Large intestine (tissue), 3 donors: ENCODE data around the gene USP48. TPM values are rescaled to one million over a fixed set of nuclear protein-coding genes. Genes with fewer than 3 reads are reported as not detected.

ENCODE experiments used
- DNase-seq, 2 donors: peaks; one replicate each; pipeline versions ENCODE4 v3.0.0 to v3.0.0-alpha.2; 2013
- H3K27ac ChIP-seq: one replicate; pipeline ENCODE4 v1.5.1; 2013; ENCODE audit warnings: low read length
- H3K27me3 ChIP-seq: 2 replicates; pipeline ENCODE4 v1.6.1; 2013; ENCODE audit warnings: low read length; ENCODE audit not compliant: control insufficient read depth, insufficient read depth
- H3K36me3 ChIP-seq: 2 replicates; pipeline ENCODE4 v1.6.1; 2013; ENCODE audit warnings: low read length; ENCODE audit not compliant: control insufficient read depth, insufficient read depth
- H3K4me1 ChIP-seq: one replicate; pipeline ENCODE4 v1.6.1; 2013; ENCODE audit warnings: low read length; ENCODE audit not compliant: control insufficient read depth, insufficient read depth
- H3K4me3 ChIP-seq: one replicate; pipeline ENCODE4 v1.5.1; 2013; ENCODE audit warnings: low read length
- H3K9me3 ChIP-seq: one replicate; pipeline ENCODE4 v1.6.1; 2013; ENCODE audit warnings: mild to moderate bottlenecking, low read depth, low read length, moderate library complexity; ENCODE audit not compliant: control insufficient read depth
- WGBS: methylation state at CpG from one replicate; pipeline ENCODE4 v1.1.5; 2013; ENCODE audit warnings: low lambda C conversion rate; ENCODE audit not compliant: insufficient coverage; 5-methylcytosine and 5-hydroxymethylcytosine counted together
- polyA plus RNA-seq: library from polyadenylated mRNA; unstranded; fragments of 120-200 nt; gene quantifications from one replicate; pipeline ENCODE4 v1.2.1, GENCODE V29; 2013

Gene USP48
- polyA plus RNA-seq, 1 donor = 43.3 TPM

- no peaks in the 10 kb centered on the region for H3K9me3 ChIP-seq
- WGBS = 100% methylated on average over 1 of the region's 2 CpGs
- DNase-seq = no peak
- H3K4me1 ChIP-seq = no peaks in the 10 kb centered on the region
- no peak overlapping the region for H3K27ac ChIP-seq
- no peak overlapping the region for H3K4me3 ChIP-seq
- H3K36me3 ChIP-seq = peaks cover 60% of the 10 kb centered on the region
- H3K27me3 ChIP-seq = no peaks in the 10 kb centered on the region
These were observed 32.1 kb downstream of the USP48 start for GRCh38 chr1:21750841-21751240.

GRCh38 chr1:21749859-21750468 lies 33.0 kb downstream of the USP48 start:
- no peak for DNase-seq
- H3K27me3 ChIP-seq = no peaks in the 10 kb centered on the region
- 94% methylated on average over 2 of the region's 9 CpGs for WGBS
- no peak overlapping the region for H3K4me3 ChIP-seq
- H3K9me3 ChIP-seq = no peaks in the 10 kb centered on the region
- H3K4me1 ChIP-seq = no peaks in the 10 kb centered on the region
- H3K27ac ChIP-seq = no peak overlapping the region
- H3K36me3 ChIP-seq = peaks cover 60% of the 10 kb centered on the region

GRCh38 chr1:21749109-21749508 lies 33.8 kb downstream of the USP48 start:
- H3K9me3 ChIP-seq = no peaks in the 10 kb centered on the region
- H3K27ac ChIP-seq = no peak overlapping the region
- no peaks in the 10 kb centered on the region for H3K4me1 ChIP-seq
- peaks cover 52% of the 10 kb centered on the region for H3K36me3 ChIP-seq
- no peak for DNase-seq
- H3K4me3 ChIP-seq = no peak overlapping the region
- H3K27me3 ChIP-seq = no peaks in the 10 kb centered on the region
- WGBS = 89% methylated on average over 3 of the region's 3 CpGs

- no peak for DNase-seq
- H3K4me1 ChIP-seq = no peaks in the 10 kb centered on the region
- peaks cover 34% of the 10 kb centered on the region for H3K36me3 ChIP-seq
- H3K4me3 ChIP-seq = no peak overlapping the region
- H3K27ac ChIP-seq = no peak overlapping the region
- whole genome bisulfite sequencing = no CpG with 5 or more reads among the region's 2 CpGs
- no peaks in the 10 kb centered on the region for H3K9me3 ChIP-seq
- no peaks in the 10 kb centered on the region for H3K27me3 ChIP-seq
These were observed 39.5 kb downstream of the USP48 start for GRCh38 chr1:21743476-21743875.

DNA sequence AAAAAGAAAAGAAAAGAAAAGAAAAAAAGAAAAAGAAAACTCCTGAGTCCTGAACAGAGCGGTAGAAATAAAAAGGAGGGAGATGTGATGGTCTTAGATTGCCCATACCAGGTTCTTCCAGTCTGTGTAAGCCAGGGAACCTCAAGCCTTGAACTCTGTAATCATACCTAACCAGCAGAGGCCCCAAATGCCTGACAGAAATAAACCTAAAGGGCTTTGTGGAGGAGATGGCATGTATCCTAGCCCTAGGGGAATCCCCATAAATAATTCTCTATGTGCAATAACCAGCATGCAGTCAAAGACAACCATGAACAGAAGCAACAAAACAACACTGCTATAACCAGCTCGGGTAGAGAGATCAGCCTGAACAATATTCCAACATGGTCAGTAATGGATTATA lies 40.4 kb downstream of the USP48 start:
- DNase-seq = no peak
- 100% methylated on average over 2 of the region's 2 CpGs for WGBS
- peaks cover 31% of the 10 kb centered on the region for H3K36me3 ChIP-seq

DNA sequence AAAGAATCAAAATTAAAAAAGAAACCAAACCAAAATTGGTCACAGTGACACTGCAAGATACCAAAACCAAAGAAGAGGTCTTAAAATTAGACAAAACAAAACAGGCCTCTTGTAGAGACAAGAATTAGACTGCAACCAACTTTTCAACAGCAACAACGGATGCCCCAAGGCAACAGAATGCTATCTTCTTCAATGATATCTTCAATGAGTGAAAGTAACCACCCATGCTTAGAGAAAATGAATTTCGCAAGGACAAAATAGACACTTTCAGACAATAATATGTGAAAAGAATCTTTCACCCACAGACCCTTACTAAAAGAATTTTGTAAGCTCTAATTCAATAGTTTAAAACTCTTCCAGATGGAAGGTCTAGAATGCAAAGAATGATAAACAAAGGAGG lies 41.7 kb downstream of the USP48 start:
- Histone ChIP-seq H3K9me3 (no peaks in the 10 kb centered on the region), H3K4me3 (no peak overlapping the region), H3K36me3 (peaks cover 31% of the 10 kb centered on the region), H3K27me3 (no peaks in the 10 kb centered on the region), H3K4me1 (no peaks in the 10 kb centered on the region), H3K27ac (no peak overlapping the region)
- no peak for DNase-seq
- WGBS = no CpG with 5 or more reads among the region's 2 CpGs

More for the DNA sequence above, 40.4 kb downstream of the USP48 start:
- Histone ChIP-seq H3K27me3 (no peaks in the 10 kb centered on the region), H3K9me3 (no peaks in the 10 kb centered on the region), H3K27ac (no peak overlapping the region), H3K4me3 (no peak overlapping the region), H3K4me1 (no peaks in the 10 kb centered on the region)

- WGBS = no CpG with 5 or more reads among the region's 9 CpGs
- Histone ChIP-seq H3K4me1 (no peaks in the 10 kb centered on the region), H3K4me3 (no peak overlapping the region), H3K9me3 (no peaks in the 10 kb centered on the region), H3K27me3 (no peaks in the 10 kb centered on the region), H3K27ac (no peak overlapping the region), H3K36me3 (peaks cover 50% of the 10 kb centered on the region)
- DNase-seq = no peak
These were observed 46.1 kb downstream of the USP48 start for GRCh38 chr1:21736876-21737275.

DNA sequence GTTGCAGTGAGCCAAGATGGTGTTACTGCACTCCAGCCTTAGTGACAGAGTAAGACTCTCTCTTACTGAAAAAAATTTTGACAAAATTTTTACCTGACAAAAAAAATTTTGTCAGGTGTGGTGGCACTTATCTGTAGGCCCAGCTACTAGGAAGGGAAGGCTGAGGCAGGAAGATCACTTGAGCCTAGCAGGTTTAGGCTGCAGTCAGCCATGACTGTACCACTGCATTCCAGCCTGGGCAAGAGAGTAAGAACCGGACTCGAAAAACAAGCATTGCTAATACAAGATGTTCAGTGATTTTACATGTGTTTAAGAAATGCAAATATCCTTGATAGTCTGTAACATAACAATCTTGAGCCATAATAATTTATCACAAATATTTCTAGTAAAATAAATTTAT lies 46.9 kb downstream of the USP48 start:
- H3K4me1 ChIP-seq = no peaks in the 10 kb centered on the region
- H3K27ac ChIP-seq = no peak overlapping the region
- H3K4me3 ChIP-seq = no peak overlapping the region
- no peaks in the 10 kb centered on the region for H3K9me3 ChIP-seq
- WGBS = no CpG with 5 or more reads among the region's 2 CpGs
- peaks cover 55% of the 10 kb centered on the region for H3K36me3 ChIP-seq
- no peak for DNase-seq
- no peaks in the 10 kb centered on the region for H3K27me3 ChIP-seq

DNA sequence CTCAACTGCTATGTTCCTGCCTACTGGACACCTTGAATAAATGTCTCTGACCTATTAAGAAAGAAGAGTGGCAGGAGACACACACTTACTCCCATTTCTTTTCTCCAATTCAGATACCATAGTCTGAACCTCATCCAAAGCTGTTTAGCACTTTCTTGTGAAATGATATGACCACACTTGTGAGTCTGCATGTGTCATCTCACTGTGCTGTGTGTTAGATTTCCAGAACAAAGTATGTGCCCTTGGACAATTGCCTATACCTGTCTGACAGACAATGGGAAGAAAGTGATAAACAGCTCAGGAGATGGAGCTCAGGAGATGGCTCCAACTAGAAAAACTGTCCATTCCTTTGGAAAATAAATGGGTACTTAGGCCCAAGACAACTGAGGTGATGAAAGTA lies 48.4 kb downstream of the USP48 start:
- no peak for DNase-seq
- H3K36me3 ChIP-seq = peaks cover 57% of the 10 kb centered on the region
- H3K27me3 ChIP-seq = no peaks in the 10 kb centered on the region
- no peak overlapping the region for H3K4me3 ChIP-seq
- H3K4me1 ChIP-seq = no peaks in the 10 kb centered on the region
- H3K27ac ChIP-seq = no peak overlapping the region
- no peaks in the 10 kb centered on the region for H3K9me3 ChIP-seq

GRCh38 chr1:21732664-21733063 lies 50.3 kb downstream of the USP48 start:
- 0% methylated on average over 1 of the region's 1 CpG for WGBS
- H3K27ac ChIP-seq = no peak overlapping the region
- H3K36me3 ChIP-seq = peaks cover 56% of the 10 kb centered on the region
- H3K4me1 ChIP-seq = no peaks in the 10 kb centered on the region
- H3K9me3 ChIP-seq = no peaks in the 10 kb centered on the region
- no peak overlapping the region for H3K4me3 ChIP-seq
- H3K27me3 ChIP-seq = no peaks in the 10 kb centered on the region
- no peak for DNase-seq

GRCh38 chr1:21725748-21726392 lies 57.1 kb downstream of the USP48 start:
- Histone ChIP-seq H3K4me1 (peaks cover 12% of the 10 kb centered on the region), H3K27me3 (no peaks in the 10 kb centered on the region), H3K9me3 (no peaks in the 10 kb centered on the region), H3K27ac (no peak overlapping the region), H3K36me3 (peaks cover 28% of the 10 kb centered on the region), H3K4me3 (no peak overlapping the region)
- no peak for DNase-seq
- WGBS = no CpG with 5 or more reads among the region's 1 CpG
